Upper lobe of left lung (tissue), 6 donors: ENCODE data around the gene ZBTB39. TPM values are rescaled to one million over a fixed set of nuclear protein-coding genes. Genes with fewer than 3 reads are reported as not detected.

Experiments
- ATAC-seq, 2 donors: fragments of 200-7000 bp; cut with Tn5 transposase; one replicate each; pipeline ENCODE4 v1.9.1; 2022; ENCODE audit warnings: mild to moderate bottlenecking in 2 of 2, moderate library complexity in 2 of 2; ENCODE audit not compliant: low FRiP score in 2 of 2
- DNase-seq, 2 donors: peaks; one replicate each; pipeline ENCODE4 v3.0.0-alpha.2; 2019 to 2020
- H3K27ac ChIP-seq, 4 donors: fragments of 200-600 bp; sonication (generic); one replicate each; pipeline ENCODE4 v1.5.1; 2016 to 2019
- H3K27me3 ChIP-seq, 4 donors: fragments of 200-600 bp; sonication (generic); one replicate each; pipeline ENCODE4 v1.5.1; 2017 to 2019
- H3K36me3 ChIP-seq, 4 donors: fragments of 200-600 bp; sonication (generic); one replicate each; pipeline ENCODE4 v1.5.1; 2016 to 2019
- H3K4me1 ChIP-seq, 4 donors: fragments of 200-600 bp; sonication (generic); one replicate each; pipeline ENCODE4 v1.5.1; 2018 to 2019
- H3K4me3 ChIP-seq, 4 donors: fragments of 200-600 bp; sonication (generic); one replicate each; pipeline ENCODE4 v1.5.1; 2017 to 2019; ENCODE audit warnings: mild to moderate bottlenecking in 2 of 4, moderate library complexity in 1 of 4
- H3K9me3 ChIP-seq, 4 donors: fragments of 200-600 bp; sonication (generic); one replicate each; pipeline ENCODE4 v1.5.1; 2018 to 2019
- CTCF ChIP-seq, 6 experiments: fragments of 450-650 bp in 4 of 6; fragments of 200-600 bp in 2 of 6; sonication (generic) in 2 of 6; IDR thresholded peaks; one replicate each; pipeline ENCODE4 v1.5.1; 2016 to 2019; ENCODE audit warnings: antibody characterized with exemption in 6 of 6
- EP300 ChIP-seq, 4 donors: sonication (generic); formaldehyde crosslinking; IDR thresholded peaks; one replicate each; pipeline ENCODE4 v1.5.1; 2017; ENCODE audit warnings: antibody characterized with exemption in 4 of 4, control low read depth in 2 of 4
- POLR2A ChIP-seq, 4 donors: fragments of 450-650 bp; IDR thresholded peaks; one replicate each; pipeline ENCODE4 v1.5.1; 2016 to 2017; ENCODE audit warnings: antibody characterized with exemption in 4 of 4, mild to moderate bottlenecking in 2 of 4
- POLR2AphosphoS5 ChIP-seq, 2 donors: sonication (generic); formaldehyde crosslinking; IDR thresholded peaks; one replicate each; pipeline ENCODE4 v1.5.1; 2017; ENCODE audit warnings: antibody characterized with exemption in 2 of 2
- WGBS, 2 donors: methylation state at CpG; one replicate each; pipeline ENCODE4 v1.1.5; 2017 to 2018; 5-methylcytosine and 5-hydroxymethylcytosine counted together
- total RNA-seq, 6 donors: library from RNA; depleted of rRNA in 4 of 6; stranded (reverse); fragments of >200 nt in 4 of 6; gene quantifications; one replicate each; pipeline versions ENCODE4 v1.1.0 to v1.2.1, GENCODE V29; 2016 to 2021
- donor health status: DM: no; HTN: no; CAD: no; lungs with moderate emphysema.
- donor health status: DM: no; HTN: yes; CAD: no; lungs with severe emphysema.

ZBTB39 gene
- total RNA-seq, 6 donors from 2014 or later, result 3.2 to 9.4 (median 6.2) TPM

DNA sequence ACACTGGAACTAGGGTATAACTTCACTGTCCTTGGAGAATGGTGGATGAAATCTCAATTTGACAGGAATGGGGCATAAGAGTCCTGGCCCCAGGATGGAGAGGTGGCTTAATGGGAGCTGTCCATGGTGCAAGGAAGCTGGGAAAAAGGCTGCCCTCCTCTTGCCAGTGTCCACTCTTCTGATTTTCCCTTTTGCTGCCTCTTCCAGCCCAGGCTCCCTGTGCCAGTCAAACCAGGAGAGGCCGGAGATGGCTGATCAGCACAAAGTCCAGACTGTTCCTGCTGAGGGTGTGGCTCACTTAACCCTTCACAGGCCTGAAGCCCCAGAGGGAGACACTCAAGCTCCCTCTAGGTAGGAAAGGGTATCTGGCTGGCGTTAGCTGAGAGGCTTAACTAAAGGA, 43.5 kb upstream of the ZBTB39 start, which contains the start of gene MYO1A:
TSS of gene MYO1A (minus strand) at position 240 of the 400 bp plus-strand sequence. CDS start 1,806 bp downstream, outside the sequence.
- Histone ChIP-seq H3K4me3 (no peak within 1 kb of the TSS), H3K27ac (no peak within 1 kb of the TSS), H3K9me3 (no peaks in the 10 kb centered on the region), H3K36me3 (no peaks in the 10 kb centered on the region), H3K27me3 (no peaks in the 10 kb centered on the region), H3K4me1 (peaks cover 0 to 11% (median 6%) of the 10 kb centered on the region in 4 donors)
- no peak for DNase-seq
- TF ChIP-seq POLR2AphosphoS5 (IDR thresholded peaks at IDR 0.05), result no peak
- no peak for TF ChIP-seq EP300 (IDR thresholded peaks at IDR 0.05)
- TF ChIP-seq POLR2A (IDR thresholded peaks at IDR 0.05), result no peak
- TF ChIP-seq CTCF (IDR thresholded peaks at IDR 0.05), result no peak
- WGBS, 2 donors, result 58 to 64% methylated on average over 1 to 2 of the region's 2 CpGs
- no peak for ATAC-seq

DNA sequence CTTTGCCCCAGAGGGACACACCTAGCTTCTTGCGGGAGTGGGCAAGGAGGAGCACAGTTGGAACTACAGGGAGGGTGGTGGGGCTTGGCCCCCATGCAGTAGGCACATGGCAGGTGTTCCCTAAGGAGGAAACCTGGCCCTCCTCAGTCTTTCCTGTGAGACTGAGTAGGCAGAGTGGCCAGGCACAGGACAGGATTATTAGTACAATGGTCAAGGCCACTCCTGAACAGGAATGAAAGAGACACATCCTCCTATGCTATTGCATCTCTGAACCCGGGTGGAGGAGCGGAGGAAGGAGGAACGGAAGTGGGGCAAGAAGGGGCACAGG, 42.7 kb upstream of the ZBTB39 start:
- H3K4me1 ChIP-seq, result peaks cover 0 to 11% (median 6%) of the 10 kb centered on the region in 4 donors
- no peak for ATAC-seq
- no peaks in the 10 kb centered on the region for H3K36me3 ChIP-seq
- H3K27ac ChIP-seq, result no peak overlapping the region
- no peaks in the 10 kb centered on the region for H3K27me3 ChIP-seq
- no peak for DNase-seq
- TF ChIP-seq EP300 (IDR thresholded peaks at IDR 0.05) (no peak), POLR2A (IDR thresholded peaks at IDR 0.05) (no peak), CTCF (IDR thresholded peaks at IDR 0.05) (no peak), POLR2AphosphoS5 (IDR thresholded peaks at IDR 0.05) (no peak)
- WGBS, 2 donors, result 58 to 69% methylated on average over 4 of the region's 4 CpGs
- H3K4me3 ChIP-seq, result no peak overlapping the region
- H3K9me3 ChIP-seq, result no peaks in the 10 kb centered on the region

- TF ChIP-seq POLR2A (IDR thresholded peaks at IDR 0.05) (no peak), CTCF (IDR thresholded peaks at IDR 0.05) (no peak), EP300 (IDR thresholded peaks at IDR 0.05) (no peak), POLR2AphosphoS5 (IDR thresholded peaks at IDR 0.05) (no peak)
- peaks cover 0 to 11% (median 6%) of the 10 kb centered on the region in 4 donors for H3K4me1 ChIP-seq
- DNase-seq, result no peak
- no peaks in the 10 kb centered on the region for H3K27me3 ChIP-seq
- H3K4me3 ChIP-seq, result no peak overlapping the region
- H3K9me3 ChIP-seq, result no peaks in the 10 kb centered on the region
- WGBS, 2 donors, result 88 to 93% methylated on average over 1 of the region's 1 CpG
- ATAC-seq, result no peak
- H3K36me3 ChIP-seq, result no peaks in the 10 kb centered on the region
- H3K27ac ChIP-seq, result no peak overlapping the region
These were observed 42.2 kb upstream of the ZBTB39 start for GRCh38 chr12:57048423-57049118.

GRCh38 chr12:57047981-57048380, 41.6 kb upstream of the ZBTB39 start:
- no peak overlapping the region for H3K4me3 ChIP-seq
- no peaks in the 10 kb centered on the region for H3K36me3 ChIP-seq
- ATAC-seq (no peak), DNase-seq (no peak)
- H3K9me3 ChIP-seq, result no peaks in the 10 kb centered on the region
- TF ChIP-seq EP300 (IDR thresholded peaks at IDR 0.05) (no peak), POLR2A (IDR thresholded peaks at IDR 0.05) (no peak), CTCF (IDR thresholded peaks at IDR 0.05) (no peak), POLR2AphosphoS5 (IDR thresholded peaks at IDR 0.05) (no peak)
- H3K4me1 ChIP-seq, result peaks cover 0 to 11% (median 6%) of the 10 kb centered on the region in 4 donors
- H3K27ac ChIP-seq, result peak overlapping the region in 1 of 4 donors; percentile 33
- 85 to 86% methylated on average over 1 of the region's 1 CpG for WGBS, 2 donors
- H3K27me3 ChIP-seq, result no peaks in the 10 kb centered on the region
